WTC11 (cell line): ENCODE data around the gene INCENP. TPM values are rescaled to one million over a fixed set of nuclear protein-coding genes. Genes with fewer than 3 reads are reported as not detected.

Experiments
- ATAC-seq: fragments of 200-7000 bp; cut with Tn5 transposase; 2 replicates; pipeline ENCODE4 v1.10.0; 2021; ENCODE audit warnings: mild to moderate bottlenecking, moderate library complexity
- CTCF ChIA-PET: fragments of 300-600 bp; sonication (Branson Sonifier 250); formaldehyde crosslinking; loops from one replicate; lab custom pipeline; 2021; ENCODE audit warnings: antibody characterized with exemption; lab: Charles Lee
- POLR2A ChIA-PET: fragments of 350-600 bp; sonication (Branson Sonifier 250); formaldehyde crosslinking; loops from one replicate; lab custom pipeline; 2021; ENCODE audit warnings: antibody characterized with exemption; lab: Charles Lee
- DNase-seq: peaks from one replicate; pipeline ENCODE4 v3.0.0; 2021; ENCODE audit warnings: low spot score
- H3K27ac Mint-ChIP-seq: 2 replicates; pipeline ENCODE4 v1.8.0; 2021; ENCODE audit warnings: mixed read lengths
- H3K27me3 Mint-ChIP-seq: 2 replicates; pipeline ENCODE4 v1.8.0; 2021; ENCODE audit warnings: low read depth, mild to moderate bottlenecking, moderate library complexity, mixed read lengths
- H3K36me3 Mint-ChIP-seq: 2 replicates; pipeline ENCODE4 v1.8.0; 2021; ENCODE audit warnings: mixed read lengths
- H3K4me1 Mint-ChIP-seq: 2 replicates; pipeline ENCODE4 v1.8.0; 2022; ENCODE audit warnings: mixed read lengths
- H3K4me3 Mint-ChIP-seq: 2 replicates; pipeline ENCODE4 v1.8.0; 2021; ENCODE audit warnings: mild to moderate bottlenecking, moderate library complexity, mixed read lengths
- H3K9me3 Mint-ChIP-seq: 2 replicates; pipeline ENCODE4 v1.8.0; 2021; ENCODE audit warnings: mixed read lengths
- AFF4 ChIP-seq: sonication (generic); formaldehyde crosslinking; IDR thresholded peaks from 2 replicates; pipeline ENCODE4 v1.8.1; 2023; ENCODE audit warnings: mild to moderate bottlenecking, missing genetic modification reagents, borderline replicate concordance
- CREB1 ChIP-seq: sonication (generic); formaldehyde crosslinking; IDR thresholded peaks from 2 replicates; pipeline ENCODE4 v1.8.0; 2023; ENCODE audit warnings: mild to moderate bottlenecking, missing genetic modification reagents
- E2F5 ChIP-seq: sonication (generic); formaldehyde crosslinking; IDR thresholded peaks from 2 replicates; pipeline ENCODE4 v1.8.1; 2022; ENCODE audit warnings: mild to moderate bottlenecking, moderate library complexity, missing genetic modification reagents
- FOXJ3 ChIP-seq: sonication (generic); formaldehyde crosslinking; IDR thresholded peaks from 2 replicates; pipeline ENCODE4 v1.9.0; 2021; ENCODE audit warnings: missing genetic modification reagents, mild to moderate bottlenecking, borderline replicate concordance
- FOXP1 ChIP-seq: sonication (generic); formaldehyde crosslinking; IDR thresholded peaks from 2 replicates; pipeline ENCODE4 v1.8.0; 2022; ENCODE audit warnings: missing genetic modification reagents, mild to moderate bottlenecking, moderate library complexity, borderline replicate concordance
- GTF2I ChIP-seq: fragments of 250-450 bp; sonication (Bioruptor Pico); conservative IDR thresholded peaks from 2 replicates; pipeline ENCODE4 v1.4.0; 2021; ENCODE audit warnings: mild to moderate bottlenecking
- HMGA2 ChIP-seq: fragments of 250-450 bp; sonication (Bioruptor Pico); IDR thresholded peaks from 2 replicates; pipeline ENCODE4 v1.4.0; 2021; ENCODE audit warnings: mild to moderate bottlenecking, moderate library complexity
- HMGXB4 ChIP-seq: sonication (generic); formaldehyde crosslinking; IDR thresholded peaks from 2 replicates; pipeline ENCODE4 v1.8.1; 2023; ENCODE audit warnings: mild to moderate bottlenecking, moderate library complexity, missing genetic modification reagents
- IRF1 ChIP-seq: sonication (generic); formaldehyde crosslinking; IDR thresholded peaks from 2 replicates; pipeline ENCODE4 v1.8.0; 2023; ENCODE audit warnings: missing genetic modification reagents
- JUN ChIP-seq: sonication (generic); formaldehyde crosslinking; IDR thresholded peaks from 2 replicates; pipeline ENCODE4 v1.8.0; 2023; ENCODE audit warnings: mild to moderate bottlenecking, missing genetic modification reagents
- KAT7 ChIP-seq: sonication (generic); formaldehyde crosslinking; IDR thresholded peaks from 2 replicates; pipeline ENCODE4 v1.8.1; 2023; ENCODE audit warnings: missing genetic modification reagents, mild to moderate bottlenecking, borderline replicate concordance
- NFYB ChIP-seq: sonication (generic); formaldehyde crosslinking; conservative IDR thresholded peaks from 2 replicates; pipeline ENCODE4 v1.8.0; 2022; ENCODE audit warnings: low read depth, missing genetic modification reagents
- NR2C2 ChIP-seq: sonication (generic); formaldehyde crosslinking; IDR thresholded peaks from 2 replicates; pipeline ENCODE4 v1.8.0; 2022; ENCODE audit warnings: mild to moderate bottlenecking, missing genetic modification reagents
- RELA ChIP-seq: sonication (generic); formaldehyde crosslinking; IDR thresholded peaks from 2 replicates; pipeline ENCODE4 v1.8.1; 2022; ENCODE audit warnings: missing genetic modification reagents, mild to moderate bottlenecking, borderline replicate concordance
- TCF7 ChIP-seq: sonication (generic); formaldehyde crosslinking; IDR thresholded peaks from 2 replicates; pipeline ENCODE4 v1.8.0; 2022; ENCODE audit warnings: mild to moderate bottlenecking, low read depth, missing genetic modification reagents, moderate library complexity
- USF1 ChIP-seq: sonication (generic); formaldehyde crosslinking; IDR thresholded peaks from 2 replicates; pipeline ENCODE4 v1.8.0; 2022; ENCODE audit warnings: mild to moderate bottlenecking, missing genetic modification reagents
- USF2 ChIP-seq: sonication (generic); formaldehyde crosslinking; IDR thresholded peaks from 2 replicates; pipeline ENCODE4 v1.8.1; 2023; ENCODE audit warnings: mild to moderate bottlenecking, missing genetic modification reagents, moderate library complexity
- ZNF121 ChIP-seq: sonication (generic); formaldehyde crosslinking; IDR thresholded peaks from 2 replicates; pipeline ENCODE4 v1.8.0; 2023; ENCODE audit warnings: missing genetic modification reagents
- ZNF138 ChIP-seq: sonication (generic); formaldehyde crosslinking; conservative IDR thresholded peaks from 2 replicates; pipeline ENCODE4 v1.8.1; 2022; ENCODE audit warnings: mild to moderate bottlenecking, moderate library complexity, missing genetic modification reagents
- ZNF263 ChIP-seq: sonication (generic); formaldehyde crosslinking; IDR thresholded peaks from 2 replicates; pipeline ENCODE4 v1.8.1; 2022; ENCODE audit warnings: low read depth, mild to moderate bottlenecking, moderate library complexity, missing genetic modification reagents
- ZNF317 ChIP-seq: sonication (generic); formaldehyde crosslinking; IDR thresholded peaks from 2 replicates; pipeline ENCODE4 v1.8.1; 2023; ENCODE audit warnings: low read depth, mild to moderate bottlenecking, moderate library complexity, missing genetic modification reagents, borderline replicate concordance
- ZNF396 ChIP-seq: fragments of 250-450 bp; sonication (Bioruptor Pico); IDR thresholded peaks from 2 replicates; pipeline ENCODE4 v1.8.0; 2021; ENCODE audit warnings: mild to moderate bottlenecking, moderate library complexity, borderline replicate concordance
- ZNF423 ChIP-seq: fragments of 250-450 bp; sonication (Bioruptor Pico); IDR thresholded peaks from 2 replicates; pipeline ENCODE4 v2.1.2; 2022; ENCODE audit warnings: mild to moderate bottlenecking, moderate library complexity
- total RNA-seq: library from RNA; stranded (reverse); gene quantifications from 3 replicates; pipeline ENCODE4 v1.2.3, GENCODE V29; 2021

INCENP gene
- total RNA-seq, 1 experiment from 2014 or later: 158 TPM

GRCh38 chr11:62133328-62134065 lies 9.7 kb downstream of the INCENP start:
- no peak overlapping the region for H3K4me3 Mint-ChIP-seq
- no peaks in the 10 kb centered on the region for H3K9me3 Mint-ChIP-seq
- CTCF ChIA-PET: interaction anchor here (0.6 to 2.9 kb wide), 2 partner anchors 25 to 76 kb away, joined by 3 to 10 read pairs; no protein-coding TSS in a partner anchor
- H3K27me3 Mint-ChIP-seq: no peaks in the 10 kb centered on the region
- ATAC-seq (no peak), DNase-seq (no peak)
- TF ChIP-seq IRF1 (CRISPR knock-in tag): no peak
- no peak for TF ChIP-seq HMGXB4
- no peak for TF ChIP-seq E2F5
- no peak for TF ChIP-seq NFYB (CRISPR knock-in tag)
- TF ChIP-seq ZNF317: no peak
- TF ChIP-seq FOXJ3 (CRISPR knock-in tag): no peak
- no peak for TF ChIP-seq ZNF396 (CRISPR knock-in tag)
- no peak for TF ChIP-seq GTF2I (CRISPR knock-in tag)
- no peak for TF ChIP-seq USF2 (CRISPR knock-in tag)
- TF ChIP-seq USF1 (CRISPR knock-in tag): no peak
- TF ChIP-seq AFF4 (CRISPR knock-in tag): no peak
- no peak for TF ChIP-seq FOXP1 (CRISPR knock-in tag)
- no peak for TF ChIP-seq NR2C2 (CRISPR knock-in tag)
- POLR2A ChIA-PET: no interaction called here
- no peak overlapping the region for H3K27ac Mint-ChIP-seq
- H3K4me1 Mint-ChIP-seq: peaks cover 3% of the 10 kb centered on the region; the same call in 1 of the 2 replicates
- peaks cover 62% of the 10 kb centered on the region for H3K36me3 Mint-ChIP-seq

- Mint-ChIP-seq H3K9me3 (no peaks in the 10 kb centered on the region), H3K4me1 (peaks cover 2% of the 10 kb centered on the region; the same call in 1 of the 2 replicates)
- no peak for TF ChIP-seq ZNF317
- TF ChIP-seq JUN (CRISPR knock-in tag): no peak
- TF ChIP-seq HMGA2 (CRISPR knock-in tag): no peak
- no peak for TF ChIP-seq RELA (CRISPR knock-in tag)
- no peak for TF ChIP-seq TCF7 (CRISPR knock-in tag)
- no peak for TF ChIP-seq ZNF263 (CRISPR knock-in tag)
- no peak for TF ChIP-seq ZNF121 (CRISPR knock-in tag)
- no peak for TF ChIP-seq ZNF423 (CRISPR knock-in tag)
- no peak for TF ChIP-seq ZNF396 (CRISPR knock-in tag)
- no peak for TF ChIP-seq KAT7 (CRISPR knock-in tag)
- TF ChIP-seq USF2 (CRISPR knock-in tag): no peak
- no peak for TF ChIP-seq CREB1
- TF ChIP-seq ZNF138 (CRISPR knock-in tag): no peak
- TF ChIP-seq, all 79 proteins: peak for 0
- no peak overlapping the region for H3K27ac Mint-ChIP-seq
- CTCF ChIA-PET: interaction anchor here (0.7 kb wide), 1 partner anchor 189 kb away, joined by 3 read pairs; no protein-coding TSS in a partner anchor
- H3K36me3 Mint-ChIP-seq: peaks cover 42% of the 10 kb centered on the region
- H3K27me3 Mint-ChIP-seq: no peaks in the 10 kb centered on the region
- H3K4me3 Mint-ChIP-seq: no peak overlapping the region
- no peak for DNase-seq
- no peak for ATAC-seq
- POLR2A ChIA-PET: no interaction called here
Measured at GRCh38 chr11:62137276-62137861, 13.6 kb downstream of the INCENP start.
